Measurements from ENCODE around the gene ZDHHC5.
A peak's percentile ranks its signal among the peaks of the same experiment; 100 is the strongest.
"Not testable (repeated sequence)": the region's sequence is repeated elsewhere in the genome, so short reads cannot be mapped to it uniquely, and the experiment has no call there.

ZDHHC5 gene

GRCh38 chr11:57645689-57646085 is 22.2 kb upstream of the ZDHHC5 start:
- DNase-seq, result no peak

GRCh38 chr11:57646194-57646798 is 21.6 kb upstream of the ZDHHC5 start:
- DNase-seq, result no peak

GRCh38 chr11:57646799-57647303 is 21.1 kb upstream of the ZDHHC5 start:
- DNase-seq, result peak; percentile 37

GRCh38 chr11:57647372-57647771 is 20.5 kb upstream of the ZDHHC5 start:
- peak; percentile 21 for DNase-seq

- DNase-seq, result no peak
Observed at GRCh38 chr11:57647960-57648800, 19.7 kb upstream of the ZDHHC5 start.

- peak; percentile 24 for DNase-seq
Observed at GRCh38 chr11:57648801-57649735, 18.8 kb upstream of the ZDHHC5 start.

GRCh38 chr11:57649826-57650738 is 17.8 kb upstream of the ZDHHC5 start, which contains the start of gene YPEL4:
TSS of gene YPEL4 (minus strand) at chr11:57649912. CDS start at chr11:57647107, 2,805 bp downstream.
- DNase-seq, result peak; percentile 35

GRCh38 chr11:57650739-57651090 is 17.2 kb upstream of the ZDHHC5 start:
- no peak for DNase-seq

GRCh38 chr11:57651408-57651807 is 16.5 kb upstream of the ZDHHC5 start:
- DNase-seq, result no peak

- DNase-seq, result not testable (repeated sequence)
Observed at GRCh38 chr11:57652230-57652629, 15.7 kb upstream of the ZDHHC5 start.

GRCh38 chr11:57652662-57653061 is 15.3 kb upstream of the ZDHHC5 start:
- no peak for DNase-seq

- no peak for DNase-seq
Observed at GRCh38 chr11:57653163-57653562, 14.8 kb upstream of the ZDHHC5 start.

- no peak for DNase-seq
Observed at GRCh38 chr11:57656885-57657193, 11.1 kb upstream of the ZDHHC5 start.

- peak; percentile 98 for DNase-seq
Observed at GRCh38 chr11:57657194-57658022, 10.5 kb upstream of the ZDHHC5 start, which contains the start of gene CLP1. TSS of gene CLP1 (plus strand) at chr11:57657762. CDS start at chr11:57659477, 1,715 bp downstream.

GRCh38 chr11:57658023-57658361 is 9.9 kb upstream of the ZDHHC5 start:
- no peak for DNase-seq

GRCh38 chr11:57659669-57660068 is 8.2 kb upstream of the ZDHHC5 start:
- no peak for DNase-seq

- no peak for DNase-seq
Observed at GRCh38 chr11:57662893-57663292, 5.0 kb upstream of the ZDHHC5 start.

GRCh38 chr11:57663975-57664374 is 3.9 kb upstream of the ZDHHC5 start:
- no peak for DNase-seq

- DNase-seq, result peak; percentile 97
Observed at GRCh38 chr11:57667117-57667735, 688 bp upstream of the ZDHHC5 start.

- DNase-seq, result no peak
Observed at GRCh38 chr11:57668434-57668782, 494 bp downstream of the ZDHHC5 start.

- no peak for DNase-seq
Observed at GRCh38 chr11:57674251-57674650, 6.3 kb downstream of the ZDHHC5 start.
